ENCODE results near the gene IHH. TPM values are rescaled to one million over a fixed set of nuclear protein-coding genes. Genes with fewer than 3 reads are reported as not detected.

Gene IHH
- total RNA-seq, 1 donor from 2014 or later = not detected

- Histone ChIP-seq H3K4me2 (ENCODE audit: low read length) (no peak overlapping the region), H3K79me2 (ENCODE audit: insufficient read depth, low read length) (no peaks in the 10 kb centered on the region), H3K9me3 (ENCODE audit: insufficient read depth, low read depth, low read length) (no peaks in the 10 kb centered on the region), H3K9ac (ENCODE audit: low read length) (no peak overlapping the region), H3K4me1 (ENCODE audit: insufficient read depth, low read length) (peaks cover 12% of the 10 kb centered on the region), H2AFZ (ENCODE audit: low read depth, low read length) (no peak overlapping the region), H3K4me3 (ENCODE audit: insufficient read depth, low read depth, low read length) (no peak overlapping the region), H4K20me1 (ENCODE audit: insufficient read depth, low read length) (peaks cover 13% of the 10 kb centered on the region), H3K36me3 (ENCODE audit: insufficient read depth, low read length) (no peaks in the 10 kb centered on the region), H3K27me3 (ENCODE audit: insufficient read depth, low read length) (peaks cover 66% of the 10 kb centered on the region), H3K27ac (ENCODE audit: low read depth, low read length) (no peak overlapping the region)
- TF ChIP-seq EZH2 (IDR thresholded peaks at IDR 0.05; ENCODE audit: insufficient read depth, low read length) = no peak
- no peak for TF ChIP-seq CTCF (IDR thresholded peaks at IDR 0.05; ENCODE audit: insufficient read depth, low read depth, low read length)
- FAIRE-seq (no peak), DNase-seq (ENCODE audit: low read depth) (no peak)
- peaks cover 6% of the 10 kb centered on the region for H3K9me3 Mint-ChIP-seq (ENCODE audit: unreplicated experiment)
- H3K4me1 Mint-ChIP-seq (ENCODE audit: low read depth, unreplicated experiment) = no peaks in the 10 kb centered on the region
- H3K4me3 Mint-ChIP-seq (ENCODE audit: unreplicated experiment) = no peak overlapping the region
- H3K36me3 Mint-ChIP-seq (ENCODE audit: low read depth, unreplicated experiment) = no peaks in the 10 kb centered on the region
- peaks cover 87% of the 10 kb centered on the region for H3K27me3 Mint-ChIP-seq (ENCODE audit: low read depth, unreplicated experiment)
- H3K27ac Mint-ChIP-seq (ENCODE audit: unreplicated experiment) = no peak overlapping the region
Measured at GRCh38 chr2:219054956-219055903, 5.5 kb downstream of the IHH start.

GRCh38 chr2:219049282-219049681 is 11.4 kb downstream of the IHH start:
- no peaks in the 10 kb centered on the region for H3K9me3 ChIP-seq (ENCODE audit: insufficient read depth, low read depth, low read length)
- DNase-seq (ENCODE audit: low read depth) (no peak), FAIRE-seq (no peak)
- no peaks in the 10 kb centered on the region for H3K4me1 Mint-ChIP-seq (ENCODE audit: low read depth, unreplicated experiment)
- H3K9me3 Mint-ChIP-seq (ENCODE audit: unreplicated experiment) = peaks cover 12% of the 10 kb centered on the region
- no peaks in the 10 kb centered on the region for H3K4me1 ChIP-seq (ENCODE audit: insufficient read depth, low read length)
- no peak overlapping the region for H3K4me2 ChIP-seq (ENCODE audit: low read length)
- H3K4me3 Mint-ChIP-seq (ENCODE audit: unreplicated experiment) = no peak overlapping the region
- H3K79me2 ChIP-seq (ENCODE audit: insufficient read depth, low read length) = no peaks in the 10 kb centered on the region
- H3K27ac ChIP-seq (ENCODE audit: low read depth, low read length) = no peak overlapping the region
- no peak for TF ChIP-seq EZH2 (IDR thresholded peaks at IDR 0.05; ENCODE audit: insufficient read depth, low read length)
- TF ChIP-seq CTCF (IDR thresholded peaks at IDR 0.05; ENCODE audit: insufficient read depth, low read depth, low read length) = no peak
- H3K4me3 ChIP-seq (ENCODE audit: insufficient read depth, low read depth, low read length) = no peak overlapping the region
- H3K27me3 ChIP-seq (ENCODE audit: insufficient read depth, low read length) = peaks cover 44% of the 10 kb centered on the region
- H3K9ac ChIP-seq (ENCODE audit: low read length) = no peak overlapping the region
- no peaks in the 10 kb centered on the region for H4K20me1 ChIP-seq (ENCODE audit: insufficient read depth, low read length)
- no peak overlapping the region for H3K27ac Mint-ChIP-seq (ENCODE audit: unreplicated experiment)
- peaks cover 87% of the 10 kb centered on the region for H3K27me3 Mint-ChIP-seq (ENCODE audit: low read depth, unreplicated experiment)
- no peak overlapping the region for H2AFZ ChIP-seq (ENCODE audit: low read depth, low read length)
- H3K36me3 Mint-ChIP-seq (ENCODE audit: low read depth, unreplicated experiment) = no peaks in the 10 kb centered on the region
- no peaks in the 10 kb centered on the region for H3K36me3 ChIP-seq (ENCODE audit: insufficient read depth, low read length)

Measured in astrocyte (in vitro differentiated cells and primary cell).